ENCODE results near the gene ARHGAP31. TPM values are rescaled to one million over a fixed set of nuclear protein-coding genes. Genes with fewer than 3 reads are reported as not detected.

Gene ARHGAP31
- total RNA-seq, 2 donors from 2014 or later: 5.7 to 7.9 TPM

DNA sequence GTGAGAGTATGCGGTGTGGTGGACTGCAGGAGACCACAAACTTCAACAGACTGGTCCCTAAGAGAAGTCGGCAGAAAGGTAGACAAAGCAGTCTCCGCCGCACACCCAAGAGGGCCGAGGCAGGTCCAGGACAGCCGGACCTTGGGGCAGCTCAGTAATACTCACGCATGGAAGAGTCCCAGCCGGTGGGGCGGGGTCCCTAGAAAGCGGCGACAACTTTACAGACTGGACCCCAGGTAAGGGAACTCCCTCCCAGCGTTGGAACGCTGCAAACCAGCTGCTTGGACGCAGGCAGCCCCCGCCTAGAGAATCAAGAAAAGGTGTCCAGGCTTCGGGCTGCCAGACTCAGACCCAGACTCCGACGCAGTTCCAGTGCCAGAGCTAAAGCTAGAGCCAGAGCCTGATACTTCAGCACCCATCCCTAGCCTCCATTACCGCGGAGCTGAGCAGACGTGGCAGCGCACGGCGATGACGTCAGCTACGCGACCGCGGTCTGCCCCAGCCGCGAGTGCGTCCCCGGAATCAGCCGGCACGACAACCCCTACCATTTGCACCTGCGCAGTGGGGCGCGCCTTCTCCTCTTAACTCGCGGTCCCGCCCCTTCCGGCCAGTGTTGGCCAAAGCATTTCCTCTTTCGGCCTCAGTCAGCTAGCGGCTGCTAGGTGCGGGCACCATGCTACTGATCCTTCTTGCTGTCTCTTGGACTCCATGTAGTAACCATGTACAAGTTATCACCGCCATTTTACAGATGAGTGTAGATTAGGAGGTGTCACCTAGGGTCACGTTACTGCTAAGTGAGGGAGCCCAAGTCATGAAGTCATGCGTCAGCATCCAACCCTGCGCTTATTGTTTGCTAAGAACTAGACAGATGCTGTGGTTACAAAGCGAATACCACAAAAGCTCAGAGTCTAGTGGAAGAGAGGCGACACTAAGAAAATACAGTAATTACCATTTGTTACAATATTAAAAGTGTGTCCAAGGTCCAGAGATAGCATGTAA lies 169.3 kb downstream of the ARHGAP31 start, which contains the start of gene TMEM39A:
Gene TMEM39A, minus strand, starts transcription at position 445 of the 999 bp plus-strand sequence. CDS start 1,541 bp downstream, outside the sequence.
- Histone ChIP-seq H3K27ac (peak within 1 kb of the TSS; percentile 76 to 97 (median 87)), H3K36me3 (replicated peaks in 1 of 2; ENCODE audit: insufficient read depth in 1 of 2, low read depth in 2 of 2) (peaks cover 0 to 6% of the 10 kb centered on the region in 2 donors), H3K4me3 (peak within 1 kb of the TSS; percentile 90 to 98), H3K27me3 (no peaks in the 10 kb centered on the region), H3K4me1 (peaks cover 41% of the 10 kb centered on the region), H3K9me3 (no peaks in the 10 kb centered on the region)
- 5 to 9% methylated on average over 27 to 51 of the region's 51 CpGs for WGBS, 2 donors
- ATAC-seq (peak; percentile 99), DNase-seq (peak; percentile 100)
- intact Hi-C loops (cut with DNase I): no loop called here
- peak; percentile 90 to 98 (median 98) for TF ChIP-seq POLR2A (IDR thresholded peaks at IDR 0.05)
- TF ChIP-seq, protein P1, sequence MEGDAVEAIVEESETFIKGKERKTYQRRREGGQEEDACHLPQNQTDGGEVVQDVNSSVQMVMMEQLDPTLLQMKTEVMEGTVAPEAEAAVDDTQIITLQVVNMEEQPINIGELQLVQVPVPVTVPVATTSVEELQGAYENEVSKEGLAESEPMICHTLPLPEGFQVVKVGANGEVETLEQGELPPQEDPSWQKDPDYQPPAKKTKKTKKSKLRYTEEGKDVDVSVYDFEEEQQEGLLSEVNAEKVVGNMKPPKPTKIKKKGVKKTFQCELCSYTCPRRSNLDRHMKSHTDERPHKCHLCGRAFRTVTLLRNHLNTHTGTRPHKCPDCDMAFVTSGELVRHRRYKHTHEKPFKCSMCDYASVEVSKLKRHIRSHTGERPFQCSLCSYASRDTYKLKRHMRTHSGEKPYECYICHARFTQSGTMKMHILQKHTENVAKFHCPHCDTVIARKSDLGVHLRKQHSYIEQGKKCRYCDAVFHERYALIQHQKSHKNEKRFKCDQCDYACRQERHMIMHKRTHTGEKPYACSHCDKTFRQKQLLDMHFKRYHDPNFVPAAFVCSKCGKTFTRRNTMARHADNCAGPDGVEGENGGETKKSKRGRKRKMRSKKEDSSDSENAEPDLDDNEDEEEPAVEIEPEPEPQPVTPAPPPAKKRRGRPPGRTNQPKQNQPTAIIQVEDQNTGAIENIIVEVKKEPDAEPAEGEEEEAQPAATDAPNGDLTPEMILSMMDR (IDR thresholded peaks at IDR 0.05): peak in 4 of 7 experiments; percentile 34 to 46 (median 40)

DNA sequence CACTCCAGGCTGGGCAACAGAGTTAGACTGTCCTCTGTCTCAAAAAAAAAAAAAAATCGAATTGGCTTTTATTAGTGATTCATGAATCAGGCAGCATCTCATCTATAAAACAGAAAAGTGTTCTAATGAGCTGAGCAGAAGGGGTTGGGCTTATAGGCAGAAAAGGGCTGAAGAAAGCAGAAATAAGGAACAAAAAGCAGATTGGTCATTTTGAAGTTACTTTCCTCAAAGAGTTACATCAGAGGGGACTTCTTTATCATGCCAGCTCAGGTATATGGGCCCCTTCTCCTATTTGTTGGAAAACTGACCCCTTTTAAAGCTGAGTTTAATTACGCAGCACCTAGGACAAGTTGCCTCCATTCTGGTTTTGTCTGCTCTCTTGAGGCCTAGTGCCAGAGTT lies 173.9 kb downstream of the ARHGAP31 start:
- intact Hi-C loops (cut with DNase I): no loop called here
- TF ChIP-seq, protein P1 (IDR thresholded peaks at IDR 0.05): no peak
- no peak for TF ChIP-seq POLR2A (IDR thresholded peaks at IDR 0.05)
- WGBS, 2 donors: 71 to 76% methylated on average over 2 of the region's 2 CpGs
- no peaks in the 10 kb centered on the region for H3K27me3 ChIP-seq
- H3K27ac ChIP-seq: peak overlapping the region in 3 of 4 donors; percentile 60 to 84 (median 82)
- ATAC-seq: no peak
- H3K9me3 ChIP-seq: no peaks in the 10 kb centered on the region
- H3K36me3 ChIP-seq (replicated peaks in 1 of 2; ENCODE audit: insufficient read depth in 1 of 2, low read depth in 2 of 2): no peaks in the 10 kb centered on the region
- no peak for DNase-seq
- peaks cover 26% of the 10 kb centered on the region for H3K4me1 ChIP-seq
- no peak overlapping the region for H3K4me3 ChIP-seq

DNA sequence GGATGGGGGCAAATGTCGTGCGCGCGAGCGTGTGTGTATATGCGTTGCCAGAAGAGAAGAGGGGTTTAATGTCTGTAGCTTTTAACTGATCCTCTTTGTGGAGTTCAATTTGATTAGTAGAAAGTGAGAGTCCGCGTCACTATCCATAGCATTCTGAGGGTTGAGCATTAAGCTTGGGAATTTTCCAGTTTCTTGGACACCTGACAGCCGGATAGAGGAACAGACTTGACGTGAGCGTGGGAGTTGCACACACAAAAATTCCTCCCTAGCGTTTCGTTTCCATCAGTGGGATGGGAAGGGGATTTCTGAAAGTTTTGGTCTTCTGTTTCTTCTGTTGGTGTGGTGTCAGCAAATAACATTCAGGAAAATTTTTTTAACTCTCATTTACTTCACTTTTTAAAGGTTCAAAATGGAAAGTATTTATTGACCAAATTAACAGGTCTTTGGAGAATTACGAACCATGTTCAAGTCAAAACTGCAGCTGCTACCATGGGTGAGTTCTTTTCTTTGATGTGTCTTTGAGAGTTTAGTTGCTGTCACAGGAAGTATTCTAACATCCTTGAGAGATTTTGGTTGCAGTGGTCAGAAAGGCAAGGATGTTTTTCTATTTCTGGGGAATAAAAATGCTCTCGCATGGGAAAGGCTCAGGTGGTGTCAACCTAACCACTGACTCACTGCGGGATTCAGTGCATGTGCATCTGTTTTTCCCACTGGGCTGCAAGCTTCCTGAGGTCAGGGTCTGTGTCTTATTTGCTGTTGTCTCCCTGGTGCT lies 175.4 kb downstream of the ARHGAP31 start:
- DNase-seq (no peak), ATAC-seq (no peak)
- no peaks in the 10 kb centered on the region for H3K9me3 ChIP-seq
- TF ChIP-seq, protein P1 (IDR thresholded peaks at IDR 0.05): no peak
- TF ChIP-seq POLR2A (IDR thresholded peaks at IDR 0.05): no peak
- H3K36me3 ChIP-seq (replicated peaks in 1 of 2; ENCODE audit: insufficient read depth in 1 of 2, low read depth in 2 of 2): no peaks in the 10 kb centered on the region
- 8% methylated on average over 15 to 16 of the region's 16 CpGs for WGBS, 2 donors
- H3K4me3 ChIP-seq: peak overlapping the region; percentile 86 to 97
- intact Hi-C loops (cut with DNase I): no loop called here
- H3K27ac ChIP-seq: peak overlapping the region; percentile 22 to 84 (median 71)
- peaks cover 20% of the 10 kb centered on the region for H3K4me1 ChIP-seq
- no peaks in the 10 kb centered on the region for H3K27me3 ChIP-seq

Small RNAs within 50 kb of the gene (small RNA-seq; reads per million reads assigned to genes)
- gene RNU6-1127P: not detected

Other genes with a start within 250 kb of the ARHGAP31 start
- gene TEX55, start 148.2 kb upstream of the ARHGAP31 start, total RNA-seq: not detected
- gene UPK1B, start 120.8 kb upstream of the ARHGAP31 start, total RNA-seq: 1 to 10 TPM; 6.6 to 9.3 TPM
- 10 to 100 TPM; 12.5 to 14.8 TPM for gene B4GALT4, start 53.5 kb upstream of the ARHGAP31 start, total RNA-seq
- 10 to 100 TPM; 50.1 to 85.4 TPM for gene TMEM39A, start 169.2 kb downstream of the ARHGAP31 start, total RNA-seq
- 10 to 100 TPM in 1 of 2 donors, 1 to 10 TPM in 1; 7.8 to 15.5 TPM for gene POGLUT1, start 174.6 kb downstream of the ARHGAP31 start, total RNA-seq
- 10 to 100 TPM; 15.6 to 33.0 TPM for gene TIMMDC1, start 204.2 kb downstream of the ARHGAP31 start, total RNA-seq